GM21381 (cell line): ENCODE measurements around the gene CEACAM16.

Source experiments
- ATAC-seq: cut with Tn5 transposase; IDR thresholded peaks from one replicate; pipeline ENCODE4 v1.9.1; 2021; ENCODE audit warnings: mild to moderate bottlenecking, moderate library complexity; ENCODE audit not compliant: unreplicated experiment

The CEACAM16 gene

DNA sequence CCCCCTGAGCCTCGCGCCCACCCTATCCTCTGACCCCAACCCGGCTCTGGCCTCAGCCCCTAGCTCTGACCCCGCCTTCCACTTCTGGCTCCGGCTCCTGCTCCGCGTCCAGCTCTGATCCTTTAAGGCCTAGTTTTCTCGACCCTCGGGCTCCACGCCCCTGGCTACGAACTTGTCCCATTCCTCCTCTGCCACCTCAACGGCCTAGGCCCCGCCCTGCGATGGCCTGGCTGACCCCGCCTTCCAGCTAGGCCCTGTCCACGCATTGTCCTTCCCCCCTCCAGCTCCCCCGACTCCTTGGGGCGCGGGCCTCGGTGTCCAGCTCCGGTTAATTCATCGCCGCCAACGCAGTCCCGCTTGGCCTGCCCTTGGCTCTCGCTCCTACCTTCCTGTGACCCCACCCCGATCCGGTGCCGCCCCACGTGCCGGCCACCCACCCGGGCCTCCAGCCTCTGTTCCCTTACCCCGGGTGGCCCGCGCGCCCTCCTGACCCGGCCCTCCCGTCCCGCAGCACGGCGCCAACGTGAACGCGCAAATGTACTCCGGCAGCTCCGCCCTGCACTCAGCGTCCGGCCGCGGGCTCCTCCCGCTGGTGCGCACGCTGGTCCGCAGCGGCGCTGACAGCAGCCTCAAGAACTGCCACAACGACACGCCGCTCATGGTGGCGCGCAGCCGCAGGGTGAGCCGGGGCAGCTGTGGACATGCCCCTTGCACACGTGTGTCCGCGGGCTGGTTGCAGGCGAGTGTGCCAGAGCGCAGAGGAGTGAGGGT lies 59.0 kb downstream of the CEACAM16 start:
- ATAC-seq: no peak

DNA sequence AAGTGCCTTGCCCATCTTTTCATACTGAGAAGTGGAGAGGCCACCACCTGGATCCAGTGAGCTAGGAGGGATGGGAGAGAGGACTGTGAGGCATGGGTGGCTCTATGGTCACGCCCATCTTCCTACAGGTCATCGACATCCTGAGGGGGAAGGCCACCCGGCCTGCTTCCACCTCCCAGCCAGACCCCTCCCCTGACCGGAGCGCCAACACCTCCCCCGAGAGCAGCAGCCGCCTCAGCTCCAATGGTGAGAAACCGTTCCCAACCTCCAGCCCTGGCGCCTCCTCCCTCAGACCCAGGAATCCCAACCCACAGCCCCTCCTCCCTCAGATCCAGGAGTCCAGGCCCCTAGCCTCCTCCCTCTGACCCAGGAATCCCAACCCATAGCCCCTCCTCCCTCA lies 59.6 kb downstream of the CEACAM16 start:
- no peak for ATAC-seq

DNA sequence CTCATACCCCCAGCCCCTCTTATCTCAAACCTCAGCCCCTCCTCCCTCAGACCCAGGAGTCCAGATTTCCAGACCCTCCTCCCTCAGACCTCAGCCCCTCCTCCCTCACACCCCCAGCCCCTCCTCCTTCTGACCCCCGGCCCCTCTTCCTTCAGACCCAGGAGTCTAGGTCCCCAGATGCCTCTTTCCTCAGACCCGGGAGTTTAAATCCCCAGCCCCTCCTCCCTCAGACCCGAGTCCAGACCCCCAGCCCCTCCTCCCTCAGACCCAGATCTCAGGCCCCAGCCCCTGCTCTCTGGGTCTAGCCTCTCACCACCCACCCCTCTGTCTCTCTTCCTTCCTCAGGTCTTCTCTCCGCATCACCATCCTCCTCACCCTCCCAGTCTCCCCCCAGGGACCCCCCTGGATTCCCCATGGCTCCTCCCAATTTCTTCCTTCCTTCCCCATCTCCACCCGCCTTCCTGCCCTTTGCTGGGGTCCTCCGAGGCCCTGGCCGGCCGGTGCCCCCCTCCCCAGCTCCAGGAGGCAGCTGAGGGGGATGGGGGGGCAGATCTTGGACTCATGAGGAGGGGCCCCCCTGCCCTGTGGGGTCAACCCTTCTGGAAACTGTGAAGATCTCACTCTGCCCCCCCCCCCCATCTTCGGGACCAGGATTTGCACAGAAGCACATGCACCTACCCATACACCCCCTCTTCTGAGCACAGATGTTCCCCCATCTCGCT lies 60.3 kb downstream of the CEACAM16 start:
- ATAC-seq: no peak
